HTERT RPE-1 (cell line): ENCODE results near the gene MSL1.

Experiments used
- in situ Hi-C: fragments of 300-500 bp; cut with MboI; formaldehyde crosslinking; loops from 4 replicates; pipeline ENCODE4 v1.14.3; 2020; ENCODE audit warnings: low sequenced_read_pairs

Gene MSL1, protein sequence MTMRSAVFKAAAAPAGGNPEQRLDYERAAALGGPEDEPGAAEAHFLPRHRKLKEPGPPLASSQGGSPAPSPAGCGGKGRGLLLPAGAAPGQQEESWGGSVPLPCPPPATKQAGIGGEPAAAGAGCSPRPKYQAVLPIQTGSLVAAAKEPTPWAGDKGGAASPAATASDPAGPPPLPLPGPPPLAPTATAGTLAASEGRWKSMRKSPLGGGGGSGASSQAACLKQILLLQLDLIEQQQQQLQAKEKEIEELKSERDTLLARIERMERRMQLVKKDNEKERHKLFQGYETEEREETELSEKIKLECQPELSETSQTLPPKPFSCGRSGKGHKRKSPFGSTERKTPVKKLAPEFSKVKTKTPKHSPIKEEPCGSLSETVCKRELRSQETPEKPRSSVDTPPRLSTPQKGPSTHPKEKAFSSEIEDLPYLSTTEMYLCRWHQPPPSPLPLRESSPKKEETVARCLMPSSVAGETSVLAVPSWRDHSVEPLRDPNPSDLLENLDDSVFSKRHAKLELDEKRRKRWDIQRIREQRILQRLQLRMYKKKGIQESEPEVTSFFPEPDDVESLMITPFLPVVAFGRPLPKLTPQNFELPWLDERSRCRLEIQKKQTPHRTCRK

DNA sequence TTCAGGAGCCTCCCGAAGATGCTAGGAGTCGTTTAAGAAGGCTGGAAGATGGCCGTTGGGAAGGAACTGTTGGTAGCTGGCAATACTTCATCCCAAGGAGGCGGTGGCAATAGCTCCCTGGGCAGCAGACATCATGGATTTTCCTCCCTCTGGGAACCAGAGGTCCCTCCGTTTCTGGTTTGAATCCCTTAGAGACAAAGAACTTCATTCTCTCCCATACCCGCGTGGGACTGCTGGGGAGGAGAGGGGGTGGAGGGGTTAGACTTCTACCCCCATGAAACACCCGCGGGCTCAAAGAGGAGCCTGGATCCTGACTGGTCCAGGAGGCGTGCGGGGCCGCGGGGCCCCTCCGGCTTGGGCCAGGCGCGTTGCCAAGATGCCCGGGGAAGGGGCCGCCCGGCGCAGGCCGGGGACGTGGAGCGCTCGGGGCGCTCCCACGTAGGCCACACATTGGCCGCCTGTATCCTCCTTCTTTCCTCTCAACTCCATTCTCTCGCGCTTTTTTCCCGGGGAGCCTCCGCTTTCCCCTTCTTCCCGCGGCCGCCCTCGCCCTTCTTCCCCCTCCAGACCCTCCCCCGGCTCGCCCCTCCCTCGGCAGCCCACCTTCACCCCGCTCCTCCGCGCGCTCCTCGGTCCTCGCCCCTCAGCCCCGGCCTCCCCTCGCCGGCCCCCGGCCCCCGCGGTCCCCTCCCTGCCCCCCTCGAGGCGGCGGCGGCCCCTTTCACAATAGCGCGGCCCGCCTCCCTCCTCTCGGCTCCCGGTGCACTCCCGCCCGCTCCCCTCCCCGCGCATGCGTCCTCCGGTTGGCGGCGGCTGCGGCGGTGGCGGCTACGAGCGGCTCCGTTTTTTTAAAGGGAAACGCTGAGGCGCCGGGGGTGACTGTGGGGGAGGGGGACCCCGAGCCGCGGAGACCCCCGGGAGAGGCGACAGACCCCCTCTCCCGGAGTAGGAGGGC, at the start of gene MSL1:
Gene MSL1 (plus strand): TSS at position 791 of the 955 bp plus-strand sequence. CDS start 642 bp downstream, outside the sequence.
- in situ Hi-C loops, result no loop called here

DNA sequence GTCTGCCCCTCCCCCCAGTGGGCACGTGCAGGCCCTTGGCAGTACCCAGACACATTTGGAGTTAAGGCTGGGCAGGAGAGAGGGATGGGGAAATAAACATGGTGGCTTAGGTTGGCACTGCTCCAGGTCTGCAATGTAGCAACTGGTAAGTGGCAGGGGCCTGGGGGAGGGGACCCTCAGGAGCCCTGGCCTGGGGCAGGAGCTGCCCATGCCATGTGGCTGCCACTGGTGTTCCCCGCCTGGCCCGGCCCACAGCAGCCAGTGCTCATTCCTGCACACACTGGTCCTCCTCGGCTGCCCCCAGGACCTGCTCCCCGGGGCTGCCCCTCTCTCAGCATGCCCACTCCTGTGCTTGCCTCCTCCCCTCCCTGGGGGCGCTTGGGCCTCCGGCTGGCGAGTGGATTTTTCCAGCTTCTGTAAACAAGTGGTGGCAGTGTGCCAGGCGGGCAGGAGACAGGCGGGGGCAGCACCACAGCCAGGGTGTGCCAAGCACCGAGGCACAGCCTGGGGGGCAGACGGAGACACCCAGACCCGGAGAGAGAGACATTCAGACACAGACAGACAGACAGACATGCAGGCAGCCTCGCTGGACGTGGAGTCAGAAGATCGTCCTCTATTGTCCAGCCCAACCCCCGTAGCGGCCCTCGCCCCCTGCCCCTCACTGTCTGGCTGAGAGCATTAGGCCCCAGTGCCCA, 49.6 kb upstream of the MSL1 start:
- in situ Hi-C loops, result no loop called here

DNA sequence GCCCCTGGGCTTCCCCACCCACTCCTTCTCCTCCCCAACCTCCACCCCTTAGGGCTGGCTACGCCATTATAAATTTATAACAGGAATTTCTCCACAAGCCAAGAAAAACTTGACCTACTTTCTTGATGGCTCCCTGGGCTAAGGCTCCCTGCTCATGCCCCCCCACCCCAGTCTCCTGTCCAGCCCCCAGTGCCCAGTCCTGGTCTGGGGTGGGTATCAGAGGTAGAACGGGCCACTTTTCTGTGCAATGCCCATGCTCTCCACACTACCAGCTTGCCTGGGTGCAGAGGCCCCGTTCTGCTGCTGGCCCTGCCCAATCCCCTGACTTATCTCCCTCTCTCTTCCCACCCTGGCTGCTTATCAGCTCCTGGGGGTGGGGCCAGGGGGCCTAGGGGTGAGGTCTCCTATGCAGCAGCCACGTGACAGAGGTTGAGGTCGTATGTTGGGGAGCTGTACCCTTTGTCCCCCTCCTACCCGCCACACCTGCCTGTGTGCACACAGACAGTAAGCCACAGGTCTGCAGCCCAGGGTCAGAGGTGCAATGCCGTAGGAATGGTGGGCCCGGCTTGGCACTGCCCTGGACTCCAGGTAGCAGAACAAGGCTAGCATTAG, 48.9 kb upstream of the MSL1 start:
- in situ Hi-C loops, result no loop called here

DNA sequence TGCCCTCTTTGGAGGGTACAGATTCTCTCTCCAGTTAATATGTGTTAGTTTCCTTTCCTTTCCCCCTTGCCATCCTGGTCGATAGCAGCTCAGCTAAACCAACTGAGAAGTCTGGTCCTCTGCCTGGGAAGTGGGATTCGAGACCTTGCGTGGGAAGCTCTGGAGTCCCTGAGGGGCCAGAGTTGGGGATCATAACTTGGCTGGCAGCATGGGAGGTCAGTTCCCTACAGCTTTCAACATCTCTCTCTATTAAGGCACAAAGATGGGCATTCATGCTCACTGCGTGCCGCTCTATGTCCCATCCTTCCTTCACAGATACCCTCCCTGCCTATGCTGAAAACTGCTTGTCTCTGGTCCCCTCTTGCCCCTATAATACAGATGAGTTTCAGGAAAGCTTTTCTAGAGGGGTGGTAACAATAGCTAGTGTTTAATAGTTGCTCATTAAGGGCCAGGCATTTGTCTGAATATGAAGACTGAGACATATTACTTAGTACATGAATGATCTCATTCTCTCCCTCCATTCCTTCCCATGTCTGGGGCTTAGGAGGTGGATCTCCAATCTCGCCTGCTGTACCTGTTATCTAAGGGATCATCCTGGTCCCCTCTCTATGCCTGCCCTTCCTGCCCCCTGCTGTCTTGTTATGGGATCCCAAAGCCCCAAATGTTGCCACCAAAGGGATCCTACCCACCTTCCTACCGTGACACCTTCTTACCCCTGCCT, 48.2 kb upstream of the MSL1 start:
- in situ Hi-C loops, result no loop called here

DNA sequence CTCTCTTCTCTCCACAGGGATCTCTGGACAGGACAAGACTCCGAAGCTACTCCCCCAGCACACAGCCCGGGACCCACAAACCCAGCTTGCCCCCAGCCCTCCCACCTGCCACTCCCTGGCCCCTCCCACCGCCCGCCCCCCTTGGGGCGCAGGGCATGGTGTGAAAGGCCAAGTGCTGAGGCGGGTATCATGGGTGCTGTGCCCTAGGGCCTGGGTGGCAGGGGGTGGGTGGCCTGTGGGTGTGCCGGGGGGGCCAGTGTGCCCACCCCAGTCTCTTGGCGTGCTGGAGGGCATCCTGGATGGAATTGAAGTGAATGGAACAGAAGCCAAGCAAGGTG, 47.6 kb upstream of the MSL1 start:
- in situ Hi-C loops, result no loop called here

DNA sequence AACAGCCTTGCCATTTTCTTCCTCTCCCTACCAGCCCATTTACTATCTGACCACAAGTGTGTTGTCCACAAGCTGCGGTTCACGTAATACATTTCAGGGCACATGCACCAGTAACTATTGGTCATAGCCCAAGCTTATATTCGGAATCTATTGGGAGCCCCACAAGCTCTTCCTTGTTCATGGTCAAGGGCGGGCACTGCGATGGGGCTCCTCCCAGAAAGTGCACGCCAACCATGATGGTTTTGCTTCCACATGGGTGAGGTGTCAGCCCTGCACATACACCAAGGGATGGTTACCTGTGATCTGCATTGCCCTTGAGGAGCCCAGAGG, 46.9 kb upstream of the MSL1 start:
- in situ Hi-C loops, result no loop called here

DNA sequence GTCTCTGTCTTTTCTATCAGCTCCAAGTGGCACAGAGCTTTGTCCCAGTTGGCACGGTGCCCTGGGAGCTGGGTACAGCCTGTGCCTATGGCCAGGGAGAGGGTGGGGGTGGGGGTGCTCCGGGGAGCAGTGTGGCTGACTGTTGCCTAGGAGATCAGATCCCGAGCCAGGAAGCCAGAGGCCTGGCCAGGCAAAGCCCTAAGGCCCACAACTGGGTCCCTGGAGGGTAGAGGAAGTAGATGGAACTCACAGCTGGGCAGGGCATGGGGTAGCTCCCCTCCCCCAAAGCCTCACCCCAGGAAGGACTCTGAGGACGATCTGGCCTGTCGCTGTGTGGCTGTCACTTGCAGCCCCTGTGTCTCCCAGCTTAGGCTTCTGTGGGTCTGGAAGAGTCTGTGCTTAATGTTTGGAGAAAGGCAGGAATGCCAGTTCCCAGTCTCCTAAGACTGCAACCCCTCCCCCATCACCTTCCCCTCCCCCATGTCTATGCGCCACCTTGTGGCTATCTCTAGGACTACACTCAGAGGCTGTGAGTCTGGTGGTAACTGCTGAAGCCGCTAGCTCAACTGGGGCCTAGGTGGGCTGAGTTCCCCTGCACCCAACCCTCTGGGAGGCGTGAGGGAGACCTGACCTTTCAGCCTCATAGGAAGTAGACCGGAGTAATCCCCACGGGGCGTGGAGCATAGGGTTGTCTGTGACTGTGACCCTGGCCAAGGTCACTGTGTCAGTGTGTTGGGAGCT, 46.4 kb upstream of the MSL1 start:
- in situ Hi-C loops, result no loop called here

DNA sequence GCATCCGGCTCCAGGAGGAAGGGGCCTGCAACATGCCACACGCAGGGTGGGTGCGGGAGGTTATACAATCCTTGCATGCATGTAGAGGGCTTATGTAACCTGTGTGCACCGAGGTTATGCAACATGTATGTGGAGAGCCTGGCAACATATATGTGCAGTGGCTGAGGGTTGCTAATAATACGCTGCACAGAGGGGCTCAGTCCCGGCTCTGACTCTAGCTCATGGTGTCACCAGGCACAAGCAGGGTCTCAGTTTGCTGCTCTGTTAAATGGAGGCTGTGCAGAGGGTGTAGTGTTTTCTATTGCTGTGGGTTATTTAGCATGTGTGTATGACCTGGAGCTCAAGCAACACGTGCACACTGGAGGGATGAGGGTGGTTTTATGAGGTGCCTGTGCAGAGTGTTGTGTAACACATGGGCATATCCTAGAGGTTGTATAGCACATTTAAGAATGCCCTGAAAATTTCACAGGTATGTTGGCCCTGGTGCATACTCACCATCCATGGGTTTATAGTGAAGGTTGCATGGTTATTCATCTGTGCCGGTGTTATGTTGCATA, 45.8 kb upstream of the MSL1 start:
- in situ Hi-C loops, result no loop called here

DNA sequence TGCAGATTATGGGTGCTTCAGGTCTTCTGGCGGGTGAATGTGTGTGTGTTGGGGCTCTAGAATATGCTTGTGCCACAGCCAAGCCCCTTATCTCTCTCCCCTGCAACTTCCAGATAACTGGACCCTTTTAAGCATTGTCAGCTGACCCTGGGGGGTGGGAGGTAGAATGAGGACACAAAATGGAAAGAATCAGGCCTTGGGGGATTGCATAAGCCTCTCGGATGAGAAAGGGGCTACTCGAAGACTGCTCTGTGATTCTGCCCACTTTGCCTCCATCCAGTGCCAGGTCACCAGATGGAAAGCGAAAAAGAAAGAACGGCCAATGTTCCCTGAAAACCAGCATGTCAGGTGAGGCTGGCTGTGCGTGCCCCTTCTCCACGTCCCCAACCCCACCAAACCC, 45.2 kb upstream of the MSL1 start:
- in situ Hi-C loops, result no loop called here

DNA sequence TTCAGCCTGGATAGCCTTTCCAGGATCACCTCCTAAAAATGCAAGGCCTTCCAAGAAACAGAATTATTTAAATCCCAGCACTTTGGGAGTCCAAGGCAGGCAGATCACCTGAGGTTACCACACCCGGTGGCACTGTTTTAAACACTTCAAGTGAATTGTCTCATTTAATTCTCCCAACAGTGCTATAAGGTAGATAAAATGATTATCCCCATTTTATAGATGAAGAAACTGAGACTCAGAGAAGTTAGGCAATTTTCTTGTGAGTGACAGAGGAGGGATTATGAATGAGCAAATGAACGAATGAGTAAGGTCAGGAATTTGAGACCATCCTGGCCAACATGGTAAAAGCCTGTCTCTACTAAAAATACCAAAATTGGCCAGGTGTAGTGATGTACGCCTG, 42.2 kb upstream of the MSL1 start:
- in situ Hi-C loops, result no loop called here

DNA sequence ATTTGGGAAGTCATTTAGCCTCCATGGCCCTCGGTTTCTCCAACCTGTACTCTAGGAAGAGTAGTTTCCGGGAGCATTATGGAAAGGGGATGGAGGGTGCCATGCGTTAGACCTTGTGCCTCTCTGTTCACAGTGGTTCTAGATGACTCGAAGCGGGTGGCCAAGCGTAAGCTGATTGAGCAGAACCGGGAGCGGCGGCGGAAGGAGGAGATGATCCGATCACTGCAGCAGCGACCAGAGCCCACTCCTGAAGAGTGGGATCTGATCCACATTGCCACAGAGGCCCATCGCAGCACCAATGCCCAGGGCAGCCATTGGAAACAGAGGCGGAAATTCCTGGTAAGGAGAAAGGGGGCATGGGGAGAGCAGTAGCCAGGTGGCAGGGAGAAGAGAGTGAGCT, 37.3 kb upstream of the MSL1 start:
- in situ Hi-C loops, result no loop called here

DNA sequence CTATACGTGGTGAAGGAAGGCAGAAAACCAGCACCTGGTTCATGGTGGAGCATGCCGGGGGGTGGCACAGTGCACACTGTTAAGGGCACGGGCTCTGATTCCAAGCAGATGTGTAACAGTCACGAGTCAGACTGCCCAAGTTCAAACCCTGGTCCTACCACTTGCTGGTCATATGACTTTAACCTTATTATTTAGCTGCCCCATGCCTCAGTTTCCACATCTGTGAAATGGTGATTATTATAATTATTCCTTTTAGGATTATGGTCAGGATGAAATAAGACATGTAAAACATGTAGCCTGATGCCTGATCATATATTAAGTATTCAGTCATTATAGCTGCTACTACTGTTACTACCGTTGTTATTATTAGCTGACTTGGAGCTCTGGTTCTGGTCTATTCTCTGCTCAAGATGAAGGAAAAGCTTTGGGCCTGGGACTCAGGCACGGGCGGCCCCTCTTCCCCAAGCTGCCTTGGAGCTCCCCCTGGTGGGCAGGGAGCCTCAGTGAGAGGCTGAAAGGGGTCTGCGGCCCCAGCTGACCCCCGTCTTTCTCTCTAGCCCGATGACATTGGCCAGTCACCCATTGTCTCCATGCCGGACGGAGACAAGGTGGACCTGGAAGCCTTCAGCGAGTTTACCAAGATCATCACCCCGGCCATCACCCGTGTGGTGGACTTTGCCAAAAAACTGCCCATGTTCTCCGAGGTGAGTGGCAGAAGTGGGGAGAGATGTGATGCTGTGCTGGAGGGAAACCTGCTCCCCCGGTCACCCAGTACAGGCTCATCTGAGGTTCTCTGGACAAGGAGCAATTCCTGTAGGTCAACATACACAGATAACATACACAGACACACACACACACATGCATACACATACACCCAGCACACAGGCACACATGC, 35.4 kb upstream of the MSL1 start:
- in situ Hi-C loops, result no loop called here

DNA sequence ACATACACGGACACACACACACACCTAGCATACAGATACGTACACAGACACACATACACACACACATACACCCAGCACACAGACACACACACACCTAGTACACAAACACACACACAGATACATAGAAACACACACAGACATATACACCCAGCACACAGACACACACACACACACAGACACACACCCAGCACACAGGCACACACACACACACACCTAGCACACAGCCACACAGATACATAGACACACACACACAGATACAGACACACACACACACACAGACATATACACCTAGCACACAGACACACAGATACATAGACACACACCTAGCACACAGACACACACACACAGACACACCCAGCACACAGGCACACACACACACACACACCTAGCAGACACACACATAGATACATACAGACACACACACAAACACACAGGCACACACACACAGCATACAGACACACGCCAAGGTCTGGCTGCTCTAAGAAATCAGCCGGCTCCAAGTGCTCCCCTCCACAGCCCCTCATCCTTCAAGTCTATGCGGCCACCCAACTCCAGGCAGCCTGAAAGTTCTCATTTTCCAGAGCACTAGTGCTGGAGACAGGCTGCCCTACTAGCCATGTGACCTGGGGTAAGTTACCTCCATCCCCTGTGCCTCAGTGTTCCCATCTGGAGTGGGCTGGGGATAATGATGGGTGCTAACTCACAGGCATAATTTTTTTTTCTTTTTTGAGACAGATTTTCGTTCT, 34.5 kb upstream of the MSL1 start:
- in situ Hi-C loops, result no loop called here

DNA sequence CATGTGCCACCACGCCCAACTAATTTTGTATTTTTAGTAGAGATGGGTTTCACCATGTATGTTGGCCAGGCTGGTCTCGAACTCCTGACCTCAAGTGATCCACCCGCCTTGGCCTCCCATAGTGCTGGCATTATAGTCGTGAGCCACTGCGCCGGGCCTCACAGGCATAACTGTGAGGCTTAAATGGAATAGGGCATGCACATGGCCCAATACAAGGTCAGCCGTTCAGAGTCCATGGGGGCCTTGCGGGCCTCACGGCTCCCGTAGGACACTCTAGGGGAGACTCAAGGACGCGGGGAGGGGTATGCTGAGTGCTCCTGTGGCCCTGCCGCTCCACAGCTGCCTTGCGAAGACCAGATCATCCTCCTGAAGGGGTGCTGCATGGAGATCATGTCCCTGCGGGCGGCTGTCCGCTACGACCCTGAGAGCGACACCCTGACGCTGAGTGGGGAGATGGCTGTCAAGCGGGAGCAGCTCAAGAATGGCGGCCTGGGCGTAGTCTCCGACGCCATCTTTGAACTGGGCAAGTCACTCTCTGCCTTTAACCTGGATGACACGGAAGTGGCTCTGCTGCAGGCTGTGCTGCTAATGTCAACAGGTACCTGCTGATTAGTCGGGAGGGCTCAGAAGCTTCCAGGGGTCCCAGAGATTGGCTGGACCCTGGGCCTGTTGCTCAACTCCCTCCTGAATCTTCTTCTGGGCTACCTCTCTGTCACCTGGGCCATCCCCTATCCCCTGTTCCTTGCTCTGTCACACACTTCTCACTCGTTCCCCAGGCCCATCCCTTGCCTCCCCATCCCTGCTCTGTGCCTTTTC, 33.7 kb upstream of the MSL1 start:
- in situ Hi-C loops, result no loop called here

DNA sequence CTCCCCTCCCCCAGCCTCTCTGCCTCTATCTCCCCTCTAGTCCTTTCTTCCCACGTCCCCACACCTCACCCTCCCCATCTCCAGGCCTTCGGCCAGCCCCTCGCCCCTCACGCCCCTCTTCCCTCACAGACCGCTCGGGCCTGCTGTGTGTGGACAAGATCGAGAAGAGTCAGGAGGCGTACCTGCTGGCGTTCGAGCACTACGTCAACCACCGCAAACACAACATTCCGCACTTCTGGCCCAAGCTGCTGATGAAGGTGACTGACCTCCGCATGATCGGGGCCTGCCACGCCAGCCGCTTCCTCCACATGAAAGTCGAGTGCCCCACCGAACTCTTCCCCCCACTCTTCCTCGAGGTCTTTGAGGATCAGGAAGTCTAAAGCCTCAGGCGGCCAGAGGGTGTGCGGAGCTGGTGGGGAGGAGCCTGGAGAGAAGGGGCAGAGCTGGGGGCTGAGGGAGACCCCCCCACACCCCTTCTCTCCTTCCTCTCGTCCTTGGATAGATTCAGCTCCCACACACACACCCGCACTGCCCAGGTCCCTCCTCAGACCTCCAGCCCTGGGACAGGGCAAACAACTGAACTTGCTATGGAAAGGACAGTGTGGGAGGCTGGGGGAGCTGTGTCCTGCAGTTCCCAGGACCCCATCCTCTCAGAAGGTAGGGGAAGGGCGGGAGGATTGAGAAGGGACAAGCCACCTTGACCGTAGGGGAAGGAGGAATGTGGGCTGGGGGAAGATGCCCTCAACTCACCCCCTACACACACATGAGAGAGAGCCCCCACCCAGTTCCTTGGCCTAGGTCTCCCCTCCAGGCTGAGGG, 32.5 kb upstream of the MSL1 start:
- in situ Hi-C loops, result no loop called here
